Right atrium auricular region (tissue), 2 donors: Measurements from ENCODE around the gene MEGF8. TPM values are rescaled to one million over a fixed set of nuclear protein-coding genes. Genes with fewer than 3 reads are reported as not detected.

Experiments
- DNase-seq: peaks from one replicate; pipeline ENCODE4 v3.0.0-alpha.2; 2019; ENCODE audit warnings: low spot score
- H3K27ac ChIP-seq, 2 donors: fragments of 200-600 bp; sonication (generic); 1 replicate in 1 of 2; 2 replicates in 1 of 2; pipeline ENCODE4 v1.5.1; 2016 to 2019
- H3K27me3 ChIP-seq, 2 donors: fragments of 200-600 bp; sonication (generic); one replicate each; pipeline versions ENCODE4 v1.5.1 to v1.6.0; 2017 to 2019
- H3K36me3 ChIP-seq: fragments of 200-600 bp; sonication (generic); one replicate; pipeline ENCODE4 v1.5.1; 2016
- H3K4me1 ChIP-seq, 2 donors: fragments of 200-600 bp; sonication (generic); one replicate each; pipeline versions ENCODE4 v1.5.1 to v1.6.0; 2017 to 2019
- H3K4me3 ChIP-seq, 2 donors: fragments of 200-600 bp; sonication (generic); 1 replicate in 1 of 2; 2 replicates in 1 of 2; pipeline ENCODE4 v1.5.1; 2017 to 2019; ENCODE audit warnings: mild to moderate bottlenecking in 1 of 2, moderate library complexity in 1 of 2
- H3K9me3 ChIP-seq, 2 donors: fragments of 200-600 bp; sonication (generic); one replicate each; pipeline ENCODE4 v1.5.1; 2019
- total RNA-seq, 2 donors: library from RNA; depleted of rRNA; stranded (reverse); fragments of >200 nt; gene quantifications; one replicate each; pipeline ENCODE4 v1.1.0, GENCODE V29; 2016
- TF ChIP-seq, protein P1 (sequence below), 2 donors: fragments of 200-600 bp; sonication (generic); IDR thresholded peaks; one replicate each; pipeline ENCODE4 v1.5.1; 2019; ENCODE audit warnings: antibody characterized with exemption in 2 of 2

MEGF8 gene, protein sequence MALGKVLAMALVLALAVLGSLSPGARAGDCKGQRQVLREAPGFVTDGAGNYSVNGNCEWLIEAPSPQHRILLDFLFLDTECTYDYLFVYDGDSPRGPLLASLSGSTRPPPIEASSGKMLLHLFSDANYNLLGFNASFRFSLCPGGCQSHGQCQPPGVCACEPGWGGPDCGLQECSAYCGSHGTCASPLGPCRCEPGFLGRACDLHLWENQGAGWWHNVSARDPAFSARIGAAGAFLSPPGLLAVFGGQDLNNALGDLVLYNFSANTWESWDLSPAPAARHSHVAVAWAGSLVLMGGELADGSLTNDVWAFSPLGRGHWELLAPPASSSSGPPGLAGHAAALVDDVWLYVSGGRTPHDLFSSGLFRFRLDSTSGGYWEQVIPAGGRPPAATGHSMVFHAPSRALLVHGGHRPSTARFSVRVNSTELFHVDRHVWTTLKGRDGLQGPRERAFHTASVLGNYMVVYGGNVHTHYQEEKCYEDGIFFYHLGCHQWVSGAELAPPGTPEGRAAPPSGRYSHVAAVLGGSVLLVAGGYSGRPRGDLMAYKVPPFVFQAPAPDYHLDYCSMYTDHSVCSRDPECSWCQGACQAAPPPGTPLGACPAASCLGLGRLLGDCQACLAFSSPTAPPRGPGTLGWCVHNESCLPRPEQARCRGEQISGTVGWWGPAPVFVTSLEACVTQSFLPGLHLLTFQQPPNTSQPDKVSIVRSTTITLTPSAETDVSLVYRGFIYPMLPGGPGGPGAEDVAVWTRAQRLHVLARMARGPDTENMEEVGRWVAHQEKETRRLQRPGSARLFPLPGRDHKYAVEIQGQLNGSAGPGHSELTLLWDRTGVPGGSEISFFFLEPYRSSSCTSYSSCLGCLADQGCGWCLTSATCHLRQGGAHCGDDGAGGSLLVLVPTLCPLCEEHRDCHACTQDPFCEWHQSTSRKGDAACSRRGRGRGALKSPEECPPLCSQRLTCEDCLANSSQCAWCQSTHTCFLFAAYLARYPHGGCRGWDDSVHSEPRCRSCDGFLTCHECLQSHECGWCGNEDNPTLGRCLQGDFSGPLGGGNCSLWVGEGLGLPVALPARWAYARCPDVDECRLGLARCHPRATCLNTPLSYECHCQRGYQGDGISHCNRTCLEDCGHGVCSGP (N-terminal part only)
- total RNA-seq: 10 to 100 TPM; 24.3 to 31.2 TPM

DNA sequence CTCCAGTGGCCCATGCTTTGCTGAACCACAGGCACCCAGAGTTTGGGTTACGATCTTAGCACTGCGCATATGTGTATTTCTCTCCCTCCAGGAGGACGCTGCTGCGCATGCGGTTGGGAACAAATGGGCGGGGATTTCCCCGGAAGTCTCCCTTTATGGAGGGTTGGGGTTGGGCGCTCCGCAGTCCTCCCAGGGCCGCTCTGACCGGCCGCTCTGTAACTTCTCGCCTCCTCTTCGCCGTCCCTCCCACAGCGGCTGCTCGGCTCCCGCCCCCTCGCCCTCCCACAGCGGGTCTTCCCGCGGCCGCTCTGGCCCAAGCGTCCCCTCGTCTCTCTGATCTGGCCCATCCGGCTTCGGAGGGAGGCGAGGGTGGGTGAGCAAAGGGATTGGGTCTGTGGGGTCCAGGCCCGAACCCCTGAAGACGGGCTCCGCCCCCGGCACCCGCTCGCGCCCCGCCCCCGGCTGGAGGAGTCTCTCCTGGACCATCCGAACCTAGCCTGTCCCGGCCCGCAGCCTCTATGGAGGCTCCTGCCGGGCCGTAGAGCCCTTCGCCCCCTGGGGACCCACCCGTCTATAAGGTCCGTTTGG lies at the start of gene MEGF8:
Gene MEGF8, plus strand, starts transcription at position 328 of the 588 bp plus-strand sequence. CDS start 609 bp downstream, outside the sequence.
- Histone ChIP-seq H3K4me3 (peak within 1 kb of the TSS; percentile 78 to 79), H3K9me3 (no peaks in the 10 kb centered on the region), H3K27me3 (peaks cover 10 to 23% of the 10 kb centered on the region in 2 donors), H3K4me1 (peaks cover 0 to 41% of the 10 kb centered on the region in 2 donors), H3K27ac (peak within 1 kb of the TSS; percentile 79 to 86), H3K36me3 (no peaks in the 10 kb centered on the region)
- TF ChIP-seq, protein P1, sequence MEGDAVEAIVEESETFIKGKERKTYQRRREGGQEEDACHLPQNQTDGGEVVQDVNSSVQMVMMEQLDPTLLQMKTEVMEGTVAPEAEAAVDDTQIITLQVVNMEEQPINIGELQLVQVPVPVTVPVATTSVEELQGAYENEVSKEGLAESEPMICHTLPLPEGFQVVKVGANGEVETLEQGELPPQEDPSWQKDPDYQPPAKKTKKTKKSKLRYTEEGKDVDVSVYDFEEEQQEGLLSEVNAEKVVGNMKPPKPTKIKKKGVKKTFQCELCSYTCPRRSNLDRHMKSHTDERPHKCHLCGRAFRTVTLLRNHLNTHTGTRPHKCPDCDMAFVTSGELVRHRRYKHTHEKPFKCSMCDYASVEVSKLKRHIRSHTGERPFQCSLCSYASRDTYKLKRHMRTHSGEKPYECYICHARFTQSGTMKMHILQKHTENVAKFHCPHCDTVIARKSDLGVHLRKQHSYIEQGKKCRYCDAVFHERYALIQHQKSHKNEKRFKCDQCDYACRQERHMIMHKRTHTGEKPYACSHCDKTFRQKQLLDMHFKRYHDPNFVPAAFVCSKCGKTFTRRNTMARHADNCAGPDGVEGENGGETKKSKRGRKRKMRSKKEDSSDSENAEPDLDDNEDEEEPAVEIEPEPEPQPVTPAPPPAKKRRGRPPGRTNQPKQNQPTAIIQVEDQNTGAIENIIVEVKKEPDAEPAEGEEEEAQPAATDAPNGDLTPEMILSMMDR (IDR thresholded peaks at IDR 0.05): peak; percentile 60 to 87
- peak; percentile 97 for DNase-seq

DNA sequence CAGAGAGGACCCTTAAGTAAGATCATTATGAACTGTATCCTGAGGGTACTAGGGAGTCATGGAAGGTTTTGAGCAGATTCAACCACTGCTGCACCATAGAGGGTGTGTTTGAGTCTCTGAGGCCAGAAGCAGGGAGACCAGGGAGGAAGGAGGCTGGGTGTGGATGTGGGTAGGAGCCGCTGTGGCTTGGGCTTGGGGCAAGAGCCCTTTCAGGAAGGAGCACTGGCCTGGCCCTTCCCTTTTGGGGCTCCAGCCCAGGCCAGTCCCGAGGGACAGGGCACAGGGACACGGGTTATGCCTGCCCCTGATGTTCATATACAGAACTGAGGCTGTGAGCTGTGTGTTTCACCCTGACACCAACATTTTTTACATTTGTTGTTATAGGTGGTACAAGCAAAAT lies 49.2 kb upstream of the MEGF8 start:
- TF ChIP-seq, protein P1 (IDR thresholded peaks at IDR 0.05): no peak
- Histone ChIP-seq H3K27me3 (no peaks in the 10 kb centered on the region), H3K27ac (no peak overlapping the region), H3K4me3 (no peak overlapping the region), H3K4me1 (peaks cover 0 to 72% of the 10 kb centered on the region in 2 donors), H3K36me3 (peaks cover 35% of the 10 kb centered on the region), H3K9me3 (no peaks in the 10 kb centered on the region)
- DNase-seq: no peak

DNA sequence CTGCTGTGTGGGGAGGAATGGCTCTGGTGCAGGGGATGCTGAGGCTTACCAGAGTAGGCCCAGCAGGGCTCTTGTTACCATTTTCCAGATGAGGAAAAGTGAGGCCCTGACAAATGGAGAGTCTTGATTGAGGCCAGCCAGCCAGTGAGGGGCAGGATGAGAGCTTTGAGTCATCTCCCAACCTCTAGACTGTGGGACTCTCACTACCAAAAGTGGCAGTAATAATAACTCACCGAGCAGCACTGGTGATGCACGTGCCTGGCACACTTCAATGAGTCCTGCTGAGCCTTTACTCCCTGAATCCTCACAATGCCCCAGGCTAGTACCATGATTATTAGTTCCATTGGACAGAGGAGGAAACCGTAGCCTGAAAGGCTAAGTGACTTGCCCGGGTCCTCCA lies 48.6 kb upstream of the MEGF8 start:
- no peaks in the 10 kb centered on the region for H3K27me3 ChIP-seq
- H3K9me3 ChIP-seq: no peaks in the 10 kb centered on the region
- H3K36me3 ChIP-seq: peaks cover 35% of the 10 kb centered on the region
- DNase-seq: no peak
- TF ChIP-seq, protein P1 (IDR thresholded peaks at IDR 0.05): no peak
- peak overlapping the region in 1 of 2 donors; percentile 99 for H3K27ac ChIP-seq
- H3K4me3 ChIP-seq: no peak overlapping the region
- peaks cover 0 to 72% of the 10 kb centered on the region in 2 donors for H3K4me1 ChIP-seq

DNA sequence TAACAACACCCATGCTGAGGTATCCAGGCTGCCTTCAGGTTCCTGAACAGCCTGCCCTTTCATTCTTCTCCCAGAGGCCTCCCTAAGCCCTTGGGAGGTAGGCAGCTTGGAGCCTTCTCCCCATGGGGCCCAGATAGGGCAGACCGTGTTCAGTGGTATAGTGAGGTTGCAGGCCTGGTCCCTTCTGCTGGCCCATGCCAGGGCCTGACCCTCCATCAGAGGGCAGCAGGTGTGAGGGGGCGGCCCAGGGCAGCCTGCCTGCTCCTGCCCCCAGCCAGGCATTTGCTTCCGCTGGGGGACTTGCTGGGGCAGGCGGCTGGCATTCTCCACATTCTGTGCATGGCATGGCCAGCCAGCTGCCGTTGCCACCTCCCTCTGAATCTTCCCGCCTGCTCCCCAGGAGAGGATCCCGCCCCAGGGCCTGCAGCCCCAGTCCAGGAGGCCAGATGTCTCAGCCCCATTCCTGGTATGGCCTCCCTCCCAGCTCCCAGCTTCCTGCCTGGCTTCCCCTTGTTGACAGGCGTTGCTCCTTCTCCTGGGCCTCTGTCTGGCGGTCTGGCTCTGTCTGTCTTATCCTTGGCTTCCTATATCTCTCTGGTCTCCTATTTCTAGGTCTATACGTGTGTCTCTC lies 47.5 kb upstream of the MEGF8 start:
- no peaks in the 10 kb centered on the region for H3K9me3 ChIP-seq
- H3K27ac ChIP-seq: peak overlapping the region; percentile 97 to 99
- peaks cover 24% of the 10 kb centered on the region for H3K36me3 ChIP-seq
- no peak overlapping the region for H3K4me3 ChIP-seq
- TF ChIP-seq, protein P1 (IDR thresholded peaks at IDR 0.05): no peak
- H3K4me1 ChIP-seq: peaks cover 0 to 80% of the 10 kb centered on the region in 2 donors
- DNase-seq: no peak
- no peaks in the 10 kb centered on the region for H3K27me3 ChIP-seq
